GM18520 (cell line): ENCODE results near the gene ITIH2.
"Not testable (repeated sequence)": the region's sequence is repeated elsewhere in the genome, so short reads cannot be mapped to it uniquely, and the experiment has no call there.

Experiments
- ATAC-seq: cut with Tn5 transposase; IDR thresholded peaks from one replicate; pipeline ENCODE4 v1.9.1; 2021; ENCODE audit not compliant: unreplicated experiment

ITIH2 gene

GRCh38 chr10:7692368-7692767 is 10.7 kb upstream of the ITIH2 start:
- ATAC-seq = not testable (repeated sequence)

GRCh38 chr10:7693194-7693593 is 9.9 kb upstream of the ITIH2 start:
- not testable (repeated sequence) for ATAC-seq

DNA sequence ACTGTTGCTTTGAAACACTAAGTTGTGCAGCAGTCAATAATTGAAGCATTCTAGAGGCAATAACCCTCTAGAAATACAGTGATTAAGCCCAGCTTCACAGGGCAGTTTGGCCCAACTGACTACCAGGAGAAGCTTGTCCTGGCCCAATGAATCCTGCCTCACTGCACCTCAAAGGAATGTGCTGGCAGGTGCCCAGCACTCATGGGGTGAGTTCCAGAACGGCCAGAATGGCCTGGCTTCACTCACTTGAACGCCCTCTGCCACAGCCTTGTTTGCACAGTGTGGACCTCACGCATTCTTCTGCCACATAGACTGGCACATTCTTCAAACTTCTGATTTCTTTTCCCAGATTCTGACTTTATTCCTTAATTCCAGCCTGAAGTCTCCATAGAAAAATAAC is 6.6 kb upstream of the ITIH2 start:
- no peak for ATAC-seq

DNA sequence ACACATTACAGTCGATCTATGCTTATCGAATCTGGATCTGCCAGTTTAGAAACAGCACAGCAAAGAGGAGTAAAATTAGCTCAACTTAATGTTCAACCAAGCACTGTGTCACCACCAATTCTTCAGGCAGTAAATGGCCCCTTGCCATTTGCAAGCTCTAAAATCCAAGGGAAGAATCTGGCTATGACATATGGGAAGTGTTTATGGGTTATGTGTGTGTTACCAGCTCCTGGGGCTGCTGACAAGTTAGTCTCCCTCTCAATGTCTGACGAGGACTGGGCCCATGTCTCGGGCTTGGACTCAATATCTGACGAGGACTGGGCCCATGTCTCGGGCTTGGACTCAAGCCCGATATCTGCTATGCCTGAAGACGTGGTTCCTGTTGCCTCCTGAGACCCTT is 5.7 kb upstream of the ITIH2 start:
- ATAC-seq = no peak

DNA sequence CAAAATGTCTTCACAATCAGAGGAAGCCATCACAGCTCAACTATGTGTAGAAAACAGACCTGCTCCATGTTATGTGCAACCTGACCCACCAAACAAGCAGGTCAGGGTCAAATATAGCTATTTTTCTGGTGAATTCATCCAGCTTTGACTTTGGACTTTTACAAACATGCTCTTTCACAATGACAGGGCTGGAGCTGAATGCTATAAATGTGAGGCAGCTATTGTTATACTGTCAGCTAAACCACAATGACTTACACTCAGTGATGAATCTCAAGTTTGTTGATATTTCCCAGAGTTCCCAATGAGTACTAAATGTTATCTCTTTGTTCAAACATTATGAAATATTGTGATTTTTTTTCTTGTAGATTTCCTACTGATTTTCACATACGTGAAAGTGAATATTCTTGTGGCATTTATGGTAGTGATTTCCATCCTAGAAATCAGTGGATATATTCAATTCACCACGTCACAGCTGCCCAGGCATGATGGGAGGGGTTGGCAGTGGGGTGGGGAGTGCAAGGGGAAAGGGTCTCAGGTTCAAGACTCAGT is 2.5 kb upstream of the ITIH2 start:
- no peak for ATAC-seq

DNA sequence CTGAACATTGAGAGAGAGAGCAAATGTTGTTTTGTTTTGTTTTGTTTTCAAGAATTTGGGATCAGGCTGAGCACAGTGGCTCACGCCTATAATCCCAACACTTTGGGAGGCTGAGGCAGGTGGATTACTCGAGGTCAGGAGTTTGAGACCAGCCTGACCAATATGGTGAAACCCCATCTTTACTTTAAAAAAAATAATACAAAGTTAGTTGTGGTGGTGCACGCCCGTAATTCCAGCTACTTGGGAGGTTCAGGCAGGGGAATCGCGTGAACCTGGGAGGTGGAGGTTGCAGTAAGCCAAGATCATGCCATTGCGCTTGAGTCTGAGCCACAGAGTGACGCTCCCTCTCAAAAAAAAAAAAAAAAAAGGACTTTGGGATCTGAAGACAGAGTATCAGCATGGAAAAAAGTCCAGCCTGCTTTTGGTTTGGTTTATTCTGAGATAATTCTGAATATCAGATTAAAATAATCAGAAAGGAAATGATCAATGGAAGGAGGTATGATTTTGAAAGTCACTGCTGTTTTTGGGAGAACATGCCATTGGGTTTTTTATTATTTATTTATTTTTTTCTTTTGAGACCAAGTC is 1.9 kb upstream of the ITIH2 start:
- ATAC-seq = no peak

DNA sequence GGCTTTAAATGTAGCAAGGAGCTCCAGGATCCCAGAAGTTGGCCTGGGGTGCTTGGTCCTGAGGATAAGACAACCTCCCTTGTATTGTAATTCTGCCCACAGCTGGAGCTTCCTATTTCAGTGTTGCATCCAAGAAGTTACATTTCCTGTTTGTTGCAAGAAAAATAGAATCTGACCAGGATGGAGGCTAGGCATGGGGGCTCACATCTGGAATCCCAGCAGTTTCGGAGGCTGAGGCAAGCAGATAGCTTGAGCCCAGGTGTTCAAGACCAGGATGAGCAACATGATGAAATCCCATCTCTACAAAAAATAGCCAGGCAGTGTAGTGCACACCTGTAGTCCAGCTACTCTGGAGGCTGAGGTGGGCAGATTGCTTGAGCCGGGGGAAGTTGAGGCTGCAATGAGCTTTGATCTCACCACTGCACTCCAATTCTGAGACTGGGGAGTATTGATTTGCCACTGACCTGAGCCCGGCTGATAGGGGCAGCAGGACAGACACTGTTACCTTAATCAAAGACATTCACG is 766 bp upstream of the ITIH2 start:
- ATAC-seq = no peak

DNA sequence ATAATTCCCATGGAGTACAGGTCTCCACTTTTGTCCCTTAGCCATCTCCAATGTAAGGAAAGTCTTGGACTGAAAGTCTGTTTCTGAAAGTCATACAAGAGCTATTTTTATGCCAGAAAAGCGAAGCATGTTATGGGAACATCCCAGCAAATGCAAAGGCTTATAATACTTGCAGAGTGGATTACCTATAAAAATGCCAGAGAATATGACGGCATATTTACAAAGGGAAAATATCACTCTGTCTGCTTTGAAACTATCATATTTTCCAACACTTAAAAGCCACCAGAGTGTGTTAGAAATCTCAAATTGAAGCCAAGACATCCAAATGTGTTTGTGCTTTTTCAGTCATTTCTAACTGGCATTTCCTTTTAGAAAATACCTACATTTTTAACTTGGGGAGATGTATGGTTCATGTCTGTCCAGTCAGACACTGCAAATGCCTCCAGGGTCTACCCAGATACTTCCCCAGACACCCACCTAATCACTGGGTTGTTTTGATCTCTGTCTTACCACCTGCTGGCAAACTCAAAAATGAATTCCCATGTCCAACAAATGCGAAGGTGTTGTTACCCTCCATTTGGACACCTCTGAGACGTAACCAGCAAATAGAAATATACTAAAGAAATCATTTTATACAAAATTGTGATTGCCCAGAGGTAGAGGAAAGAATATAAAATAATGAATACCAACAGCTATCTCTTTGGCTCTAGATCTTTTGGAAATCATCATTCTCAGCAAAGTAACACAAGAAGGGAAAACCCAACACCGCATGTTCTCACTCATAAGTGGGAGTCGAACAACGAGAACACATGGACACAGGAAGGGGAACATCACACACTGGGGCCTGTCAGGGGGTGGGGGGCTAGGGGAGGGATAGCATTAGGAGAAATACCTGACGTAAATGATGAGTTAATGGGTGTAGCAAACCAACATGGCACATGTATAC is 1.2 kb downstream of the ITIH2 start:
- ATAC-seq = no peak

DNA sequence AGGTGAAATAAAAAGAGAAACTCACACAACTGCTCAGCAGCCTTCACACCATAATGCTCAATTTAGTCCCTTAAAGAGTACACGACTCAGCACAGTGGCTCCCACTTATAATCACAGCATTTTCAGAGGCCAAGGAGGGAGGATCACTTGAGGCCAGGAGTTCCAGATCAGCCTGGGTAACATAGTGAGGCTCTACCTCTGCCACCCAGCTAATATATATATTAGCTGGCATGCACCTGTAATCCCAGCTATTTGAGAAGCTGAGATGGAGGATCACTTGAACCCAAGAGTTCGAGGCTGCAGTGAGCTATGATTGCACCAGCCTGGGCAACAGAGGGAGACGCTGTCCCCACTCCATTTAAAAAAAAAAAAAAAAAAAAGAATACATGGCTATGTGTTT is 2.2 kb downstream of the ITIH2 start:
- no peak for ATAC-seq

DNA sequence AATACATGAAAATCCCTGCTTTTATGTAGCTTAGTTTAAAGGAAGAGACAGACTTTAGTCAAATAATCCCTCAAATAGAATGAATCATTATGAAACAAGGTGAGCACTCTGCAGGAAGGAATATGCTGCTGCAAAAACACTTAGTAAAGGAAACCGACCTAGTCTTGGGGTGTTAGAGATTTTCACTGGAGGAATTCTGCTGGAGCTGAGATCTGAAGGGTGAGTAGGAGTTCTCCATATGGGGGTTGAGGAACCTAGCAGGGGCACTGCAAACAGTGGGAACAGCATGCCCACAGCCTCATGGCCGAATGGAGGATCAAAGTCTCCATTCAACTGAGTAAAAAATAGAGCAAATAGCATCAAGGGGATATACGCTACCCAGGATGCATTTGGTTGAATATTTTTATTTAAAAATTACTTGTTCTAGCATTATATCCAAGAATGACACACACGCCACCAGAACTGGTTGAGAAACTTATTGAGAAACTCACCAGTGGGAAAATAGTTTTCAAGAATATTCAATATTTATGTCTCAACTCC is 3.5 kb downstream of the ITIH2 start:
- no peak for ATAC-seq

DNA sequence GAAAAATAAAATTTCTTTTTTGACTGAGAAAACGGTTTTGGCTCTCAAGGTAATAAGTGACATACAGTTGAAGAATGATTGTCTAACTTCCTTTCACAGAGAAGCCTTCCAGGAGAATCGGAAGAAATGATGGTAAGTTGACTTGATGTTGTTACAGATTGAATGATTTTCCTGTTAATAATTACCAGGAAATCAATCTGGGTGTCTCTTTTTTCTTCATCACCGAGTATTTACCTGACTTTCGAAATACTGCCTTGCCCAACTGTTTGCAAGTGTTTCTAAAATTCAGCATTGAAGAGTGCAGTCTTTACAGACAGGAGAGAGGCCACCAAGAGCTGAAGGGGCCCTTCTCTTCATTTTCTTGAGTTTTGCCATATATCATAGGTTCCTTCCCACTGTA is 4.0 kb downstream of the ITIH2 start:
- ATAC-seq = no peak

DNA sequence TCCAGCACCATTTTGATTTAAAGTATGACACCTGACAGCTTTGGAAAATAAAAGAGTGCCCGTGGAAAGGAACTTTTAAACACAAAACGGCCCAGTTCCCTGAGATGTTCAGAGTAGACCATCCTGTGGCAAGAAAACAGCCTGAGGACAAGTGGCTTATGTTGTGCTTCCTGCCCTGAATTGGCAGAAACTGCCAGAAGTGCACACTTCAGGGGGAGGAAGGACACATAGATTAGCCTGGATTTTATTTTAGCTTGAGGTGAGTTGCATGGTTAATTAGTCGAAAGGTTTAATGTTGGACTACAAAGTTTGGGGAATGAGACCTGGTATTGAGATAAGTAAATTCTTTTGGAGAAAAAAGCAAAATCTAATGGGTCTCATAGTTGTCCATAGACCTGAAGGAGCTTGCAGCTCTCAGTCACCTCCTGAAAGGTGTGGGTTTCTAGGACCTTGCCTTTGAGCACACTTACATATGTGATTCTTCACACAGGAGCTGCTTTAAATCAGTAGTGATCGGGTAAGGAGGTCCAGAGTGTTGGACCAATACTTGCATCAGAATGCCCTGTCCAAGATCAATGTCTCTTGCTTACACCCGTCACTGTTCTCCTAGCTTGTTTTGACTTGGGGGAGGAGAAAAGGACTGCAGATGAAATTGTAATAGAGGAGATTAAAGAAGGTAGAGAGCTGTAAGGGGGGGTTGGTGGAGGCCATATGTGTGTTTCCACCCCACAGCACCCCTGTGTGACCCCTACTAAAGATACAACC is 4.9 kb downstream of the ITIH2 start:
- ATAC-seq = no peak

GRCh38 chr10:7708832-7709231 is 5.7 kb downstream of the ITIH2 start:
- no peak for ATAC-seq

- no peak for ATAC-seq
These were observed 7.3 kb downstream of the ITIH2 start for GRCh38 chr10:7710446-7710845.

DNA sequence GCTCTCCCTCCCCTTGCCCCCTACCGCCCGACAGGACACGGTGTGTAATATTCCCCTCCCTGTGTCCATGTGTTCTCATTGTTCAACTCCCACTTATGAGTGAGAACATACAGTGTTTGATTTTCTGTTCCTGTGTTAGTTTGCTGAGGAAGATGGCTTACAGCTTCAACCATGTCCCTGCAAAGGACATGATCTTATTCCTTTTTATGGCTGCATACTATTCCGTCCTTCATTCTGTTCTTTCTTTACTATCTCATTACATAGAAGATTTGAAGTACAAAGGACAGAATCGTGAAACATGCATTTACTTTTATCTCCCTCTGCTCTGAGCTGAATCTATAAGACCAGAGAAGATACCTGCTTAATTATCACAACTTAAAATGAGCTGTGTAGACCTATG is 8.0 kb downstream of the ITIH2 start:
- ATAC-seq = not testable (repeated sequence)

GRCh38 chr10:7715515-7715914 is 12.4 kb downstream of the ITIH2 start:
- ATAC-seq = no peak

DNA sequence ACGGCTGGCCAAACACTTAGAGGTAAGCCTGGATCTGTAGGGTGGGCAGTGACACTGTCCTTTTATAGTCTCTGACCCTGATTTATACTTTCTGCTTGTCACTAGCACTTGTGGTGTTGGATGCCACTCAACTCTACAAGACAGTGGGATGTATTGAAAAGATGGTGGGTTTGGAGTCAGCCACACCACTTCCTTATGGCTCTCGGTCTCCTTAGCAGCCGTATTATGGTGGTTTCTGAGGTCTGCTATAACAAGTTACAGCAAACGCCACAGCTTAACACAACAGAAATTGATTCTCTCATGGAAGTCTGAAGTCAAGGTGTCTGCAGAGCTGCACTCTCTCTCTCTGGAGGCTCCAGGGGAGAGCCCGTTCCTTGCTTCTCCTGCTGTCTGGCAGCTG is 14.7 kb downstream of the ITIH2 start:
- ATAC-seq = no peak

DNA sequence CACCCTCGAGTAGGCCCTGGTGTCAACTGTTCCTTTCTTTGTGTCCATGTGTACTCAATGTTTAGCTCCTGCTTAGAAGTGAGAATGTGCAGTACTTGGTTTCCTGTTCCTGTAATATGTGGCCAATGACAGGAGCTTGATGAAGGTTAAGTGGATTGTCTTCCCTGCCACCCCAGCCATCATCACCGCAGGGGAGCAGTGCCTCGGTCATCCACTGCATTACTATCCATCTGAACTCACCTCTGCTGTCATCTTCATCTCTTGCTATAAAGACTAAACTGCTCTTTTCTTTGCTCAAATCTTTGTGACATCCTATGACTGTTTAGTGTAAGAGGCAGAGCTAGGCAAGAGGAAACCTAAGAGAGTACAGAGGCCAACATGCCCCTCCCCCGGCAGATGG is 15.6 kb downstream of the ITIH2 start:
- no peak for ATAC-seq

DNA sequence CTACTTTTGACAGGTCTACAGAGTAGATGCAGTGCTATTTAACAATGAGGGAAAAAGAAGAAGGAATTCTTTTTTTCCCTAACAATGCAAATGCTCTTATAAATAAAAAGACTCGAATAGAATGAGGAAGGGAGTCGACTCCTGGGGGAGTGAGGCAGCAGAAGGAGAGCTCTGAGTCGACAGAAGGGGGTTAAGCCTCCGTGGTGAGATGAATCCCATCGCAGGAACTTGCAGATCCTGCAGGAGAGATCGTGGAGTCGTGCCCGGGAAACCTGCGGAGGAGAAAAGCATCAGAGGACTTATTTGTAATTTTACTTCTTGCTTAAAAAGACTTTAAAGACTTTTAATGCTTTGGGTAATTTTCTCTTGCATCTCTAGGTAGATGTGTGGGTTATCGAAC is 17.4 kb downstream of the ITIH2 start:
- ATAC-seq = no peak

GRCh38 chr10:7722927-7723529 is 19.9 kb downstream of the ITIH2 start:
- no peak for ATAC-seq

- ATAC-seq = no peak
These were observed 31.7 kb downstream of the ITIH2 start for GRCh38 chr10:7734821-7735220.
